ENCODE data around the gene MRPL3. TPM values are rescaled to one million over a fixed set of nuclear protein-coding genes. Genes with fewer than 3 reads are reported as not detected.

MRPL3 gene
- total RNA-seq, 2 experiments from 2014 or later, result 151 to 161 TPM

- intact Hi-C loops (cut with micrococcal nuclease), result no loop called here
- H3K9me3 Mint-ChIP-seq, result peaks cover 3% of the 10 kb centered on the region
- CTCF ChIA-PET, result interaction anchor here (0.5 kb wide), 1 partner anchor 67 kb away, joined by 3 read pairs; no protein-coding TSS in a partner anchor
- DNase-seq, result no peak
- no peak overlapping the region for H3K27ac Mint-ChIP-seq
- no peaks in the 10 kb centered on the region for H3K27me3 Mint-ChIP-seq (ENCODE audit: low read depth)
- no peak overlapping the region for H3K4me3 Mint-ChIP-seq
- peaks cover 1% of the 10 kb centered on the region for H3K36me3 Mint-ChIP-seq (ENCODE audit: low read depth)
- H3K4me1 Mint-ChIP-seq (ENCODE audit: low read depth), result no peaks in the 10 kb centered on the region
Observed at GRCh38 chr3:131444180-131444579, 58.6 kb downstream of the MRPL3 start.

DNA sequence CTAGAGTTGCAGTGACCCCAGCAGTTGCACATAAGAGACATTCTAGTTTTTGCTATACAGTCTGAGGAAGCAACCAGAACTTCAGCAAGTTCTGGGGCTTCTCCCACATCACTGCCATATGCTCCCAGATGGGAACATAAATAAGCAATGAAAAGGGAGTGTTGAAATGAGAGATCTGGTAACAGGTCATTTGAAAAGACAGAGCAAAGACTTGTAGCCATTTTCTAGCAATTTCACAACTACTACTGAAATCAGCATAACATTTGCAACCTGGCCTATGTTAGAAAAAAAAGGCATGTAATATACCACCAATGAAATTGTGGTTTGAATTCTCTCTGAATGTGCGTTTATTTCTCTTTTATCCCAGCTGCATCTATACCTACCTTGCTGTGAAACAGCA, 63.7 kb downstream of the MRPL3 start:
- DNase-seq, result no peak
- Mint-ChIP-seq H3K27me3 (ENCODE audit: low read depth) (no peaks in the 10 kb centered on the region), H3K9me3 (no peaks in the 10 kb centered on the region), H3K27ac (no peak overlapping the region), H3K4me3 (no peak overlapping the region), H3K4me1 (ENCODE audit: low read depth) (no peaks in the 10 kb centered on the region), H3K36me3 (ENCODE audit: low read depth) (peaks cover 2% of the 10 kb centered on the region)
- intact Hi-C loops (cut with micrococcal nuclease), result no loop called here
- CTCF ChIA-PET, result no interaction called here

DNA sequence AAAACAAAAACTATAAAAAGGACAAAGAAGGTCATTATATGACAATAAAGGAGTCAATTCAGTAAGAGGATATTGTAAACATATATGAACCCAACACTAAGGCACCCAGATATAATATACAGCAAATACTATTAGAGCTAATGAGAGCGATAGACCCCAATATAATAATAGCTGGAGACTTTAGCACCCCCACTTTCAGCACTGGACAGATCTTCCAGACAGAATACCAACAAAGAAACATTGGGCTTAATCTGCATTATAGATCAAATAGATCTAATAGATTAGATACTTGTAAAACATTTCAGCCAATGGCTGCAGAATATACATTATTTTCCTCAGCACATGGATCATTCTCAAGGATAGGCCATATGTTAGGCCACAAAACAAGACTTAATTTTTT, 67.8 kb downstream of the MRPL3 start:
- CTCF ChIA-PET, result no interaction called here
- no peak for DNase-seq
- Mint-ChIP-seq H3K27me3 (ENCODE audit: low read depth) (no peaks in the 10 kb centered on the region), H3K36me3 (ENCODE audit: low read depth) (peaks cover 2% of the 10 kb centered on the region), H3K4me1 (ENCODE audit: low read depth) (no peaks in the 10 kb centered on the region), H3K4me3 (no peak overlapping the region), H3K27ac (no peak overlapping the region), H3K9me3 (no peaks in the 10 kb centered on the region)
- intact Hi-C loops (cut with micrococcal nuclease), result no loop called here

- Mint-ChIP-seq H3K27ac (no peak overlapping the region), H3K9me3 (no peaks in the 10 kb centered on the region), H3K27me3 (ENCODE audit: low read depth) (no peaks in the 10 kb centered on the region), H3K36me3 (ENCODE audit: low read depth) (peaks cover 2% of the 10 kb centered on the region), H3K4me1 (ENCODE audit: low read depth) (no peaks in the 10 kb centered on the region), H3K4me3 (no peak overlapping the region)
- CTCF ChIA-PET, result no interaction called here
- no peak for DNase-seq
- intact Hi-C loops (cut with micrococcal nuclease), result no loop called here
Observed at GRCh38 chr3:131432441-131432840, 70.3 kb downstream of the MRPL3 start.

DNA sequence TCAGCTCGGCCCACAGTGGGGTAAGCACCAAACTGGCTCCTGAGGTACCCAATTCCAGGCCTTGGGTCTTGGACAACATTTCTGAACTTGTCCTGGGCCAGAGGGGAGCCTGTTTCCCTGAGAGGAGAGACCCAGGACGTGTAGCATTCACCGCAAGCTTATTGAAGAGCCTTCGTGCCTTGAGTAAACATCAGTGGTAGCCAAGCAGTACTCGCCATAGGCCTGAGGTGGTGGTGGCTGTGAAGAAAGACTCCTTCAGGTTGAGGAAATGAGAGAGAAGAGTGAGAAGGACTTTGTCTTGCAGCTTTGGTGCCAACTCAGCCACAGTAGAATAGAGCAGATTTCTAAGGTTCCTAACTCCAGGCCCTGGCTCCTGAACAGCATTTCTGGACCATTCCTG, 71.0 kb downstream of the MRPL3 start:
- no peaks in the 10 kb centered on the region for H3K9me3 Mint-ChIP-seq
- no peaks in the 10 kb centered on the region for H3K4me1 Mint-ChIP-seq (ENCODE audit: low read depth)
- CTCF ChIA-PET, result no interaction called here
- no peaks in the 10 kb centered on the region for H3K27me3 Mint-ChIP-seq (ENCODE audit: low read depth)
- intact Hi-C loops (cut with micrococcal nuclease), result no loop called here
- no peak for DNase-seq
- H3K4me3 Mint-ChIP-seq, result no peak overlapping the region
- H3K27ac Mint-ChIP-seq, result no peak overlapping the region
- H3K36me3 Mint-ChIP-seq (ENCODE audit: low read depth), result no peaks in the 10 kb centered on the region

DNA sequence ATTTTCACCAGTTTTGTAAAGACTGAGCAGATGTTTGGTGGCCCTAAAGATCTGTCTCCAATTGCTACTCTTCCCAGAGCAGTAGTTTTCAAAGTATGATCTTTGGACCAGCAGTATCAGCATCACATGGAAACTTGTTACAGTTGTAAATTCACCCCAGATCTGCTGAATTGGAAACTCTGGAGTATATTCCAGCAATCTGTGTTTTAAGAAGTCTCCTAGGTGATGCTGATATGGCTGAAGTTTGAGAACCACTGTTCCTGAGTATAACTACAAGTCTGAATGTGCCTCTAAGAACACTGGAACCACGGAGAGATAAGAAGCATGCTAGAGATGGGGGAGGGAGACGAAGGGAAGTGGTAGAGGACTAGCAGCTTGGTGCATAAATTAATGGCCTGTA, 75.5 kb downstream of the MRPL3 start:
- DNase-seq, result no peak
- intact Hi-C loops (cut with micrococcal nuclease), result no loop called here
- no peaks in the 10 kb centered on the region for H3K36me3 Mint-ChIP-seq (ENCODE audit: low read depth)
- H3K27me3 Mint-ChIP-seq (ENCODE audit: low read depth), result no peaks in the 10 kb centered on the region
- CTCF ChIA-PET, result no interaction called here
- no peak overlapping the region for H3K4me3 Mint-ChIP-seq
- no peaks in the 10 kb centered on the region for H3K9me3 Mint-ChIP-seq
- H3K27ac Mint-ChIP-seq, result no peak overlapping the region
- H3K4me1 Mint-ChIP-seq (ENCODE audit: low read depth), result no peaks in the 10 kb centered on the region

- no peaks in the 10 kb centered on the region for H3K9me3 Mint-ChIP-seq
- H3K27me3 Mint-ChIP-seq (ENCODE audit: low read depth), result no peaks in the 10 kb centered on the region
- CTCF ChIA-PET, result no interaction called here
- H3K4me3 Mint-ChIP-seq, result no peak overlapping the region
- H3K36me3 Mint-ChIP-seq (ENCODE audit: low read depth), result no peaks in the 10 kb centered on the region
- H3K27ac Mint-ChIP-seq, result no peak overlapping the region
- intact Hi-C loops (cut with micrococcal nuclease), result no loop called here
- H3K4me1 Mint-ChIP-seq (ENCODE audit: low read depth), result no peaks in the 10 kb centered on the region
- DNase-seq, result no peak
Observed at GRCh38 chr3:131421957-131422498, 80.7 kb downstream of the MRPL3 start.

GRCh38 chr3:131421301-131421700, 81.5 kb downstream of the MRPL3 start:
- Mint-ChIP-seq H3K9me3 (no peaks in the 10 kb centered on the region), H3K4me3 (no peak overlapping the region), H3K36me3 (ENCODE audit: low read depth) (no peaks in the 10 kb centered on the region), H3K27me3 (ENCODE audit: low read depth) (no peaks in the 10 kb centered on the region), H3K27ac (no peak overlapping the region), H3K4me1 (ENCODE audit: low read depth) (no peaks in the 10 kb centered on the region)
- intact Hi-C loops (cut with micrococcal nuclease), result no loop called here
- CTCF ChIA-PET, result no interaction called here
- DNase-seq, result no peak

- Mint-ChIP-seq H3K36me3 (ENCODE audit: low read depth) (no peaks in the 10 kb centered on the region), H3K4me1 (ENCODE audit: low read depth) (no peaks in the 10 kb centered on the region), H3K27me3 (ENCODE audit: low read depth) (no peaks in the 10 kb centered on the region), H3K9me3 (peaks cover 5% of the 10 kb centered on the region), H3K27ac (no peak overlapping the region), H3K4me3 (no peak overlapping the region)
- intact Hi-C loops (cut with micrococcal nuclease), result no loop called here
- no peak for DNase-seq
- CTCF ChIA-PET, result interaction anchor here (0.7 kb wide), 1 partner anchor 12 kb away, joined by 3 read pairs; no protein-coding TSS in a partner anchor
Observed at GRCh38 chr3:131417751-131418150, 85.0 kb downstream of the MRPL3 start.

Other genes with a start within 250 kb of the MRPL3 start
- 1 to 10 TPM; 4.9 to 5.9 TPM for gene NUDT16, start 121.2 kb downstream of the MRPL3 start, total RNA-seq